GM23248 (cell line): ENCODE data around the gene INHA.

Experiments used
- EZH2 ChIP-seq: fragments of 200-600 bp; sonication (generic); IDR thresholded peaks from 2 replicates; pipeline ENCODE4 v1.6.1; 2018; ENCODE audit warnings: antibody characterized with exemption, mild to moderate bottlenecking; ENCODE audit not compliant: insufficient read depth, poor library complexity, severe bottlenecking
- EZH2phosphoT487 ChIP-seq: fragments of 200-600 bp; sonication (generic); IDR thresholded peaks from 2 replicates; pipeline ENCODE4 v1.6.1; 2018; ENCODE audit warnings: antibody characterized with exemption, moderate library complexity, mild to moderate bottlenecking, low read depth; ENCODE audit not compliant: insufficient read depth

DNA sequence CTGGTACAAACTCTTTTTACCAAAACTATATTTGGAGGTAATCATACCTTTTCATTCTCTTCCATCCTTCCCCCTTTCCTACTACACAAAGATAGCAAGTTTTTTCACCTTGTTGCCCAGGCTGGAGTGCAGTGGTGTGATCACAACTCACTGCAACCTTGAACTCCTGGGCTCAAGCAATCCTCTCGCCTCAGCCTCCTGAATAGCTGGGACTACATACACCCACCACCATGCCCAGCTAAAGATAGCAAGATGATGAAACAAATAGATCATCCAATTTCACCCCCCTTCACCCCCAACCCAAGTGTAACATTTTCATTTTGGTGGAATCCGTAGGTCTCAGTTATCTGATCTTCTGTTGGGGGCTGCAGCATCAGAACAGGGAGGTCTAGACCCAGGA lies 21.0 kb downstream of the INHA start:
- TF ChIP-seq EZH2phosphoT487 (no peak), EZH2 (no peak)
